CD4-positive, alpha-beta T cell treated with Interleukin-6 for 4 hours (primary cell): ENCODE data around the gene SRA1.

Source experiments
- DNase-seq: peaks from one replicate; pipeline ENCODE4 v3.0.0-alpha.2; 2020; ENCODE audit warnings: mixed read lengths

The SRA1 gene

DNA sequence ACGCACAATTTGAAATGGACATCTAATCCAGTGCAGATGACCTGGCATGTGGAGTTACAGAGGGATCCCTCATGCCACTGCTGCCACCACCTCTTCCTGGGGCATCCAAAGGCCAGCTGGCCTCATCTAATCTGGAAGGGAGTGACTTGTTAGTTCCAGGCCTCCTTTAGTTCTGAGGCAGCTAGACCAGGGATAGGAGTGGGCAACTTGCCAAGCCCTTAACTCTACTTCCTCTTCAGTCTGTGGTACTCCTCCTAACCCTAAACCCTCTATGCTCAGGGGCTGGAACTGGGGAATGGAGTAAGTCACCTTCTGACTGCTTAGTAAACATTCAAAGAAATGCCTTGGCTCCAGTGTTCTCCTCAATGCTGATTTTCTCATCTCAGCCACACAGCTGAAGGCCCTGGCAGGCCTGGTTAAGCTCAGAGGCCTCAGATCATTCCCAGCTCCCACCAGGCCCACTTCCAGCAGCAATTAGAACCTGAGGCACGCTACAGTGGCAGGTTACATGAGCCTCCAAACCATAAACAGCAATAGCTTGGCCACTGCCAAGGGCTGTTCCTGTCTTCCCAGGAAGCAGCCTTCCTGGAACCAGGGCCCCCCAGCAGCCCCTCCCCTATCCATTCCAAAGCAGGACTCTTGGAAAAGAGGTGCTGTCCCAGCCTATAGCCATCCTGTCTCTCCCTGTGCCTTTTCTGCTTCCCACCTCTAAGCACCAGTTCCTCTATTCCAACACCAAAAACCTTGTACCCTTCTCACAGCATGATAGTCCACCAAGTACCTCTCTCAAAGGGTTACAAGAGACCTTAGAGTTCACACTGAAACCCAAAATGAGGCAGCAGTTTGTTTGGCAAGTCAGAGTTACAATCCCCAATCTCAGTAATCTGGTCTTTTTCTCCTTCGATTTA, 7.8 kb downstream of the SRA1 start:
- DNase-seq, result peak; percentile 42

GRCh38 chr5:140548791-140549190, 8.5 kb downstream of the SRA1 start:
- no peak for DNase-seq

GRCh38 chr5:140548300-140548688, 9.0 kb downstream of the SRA1 start:
- DNase-seq, result no peak

DNA sequence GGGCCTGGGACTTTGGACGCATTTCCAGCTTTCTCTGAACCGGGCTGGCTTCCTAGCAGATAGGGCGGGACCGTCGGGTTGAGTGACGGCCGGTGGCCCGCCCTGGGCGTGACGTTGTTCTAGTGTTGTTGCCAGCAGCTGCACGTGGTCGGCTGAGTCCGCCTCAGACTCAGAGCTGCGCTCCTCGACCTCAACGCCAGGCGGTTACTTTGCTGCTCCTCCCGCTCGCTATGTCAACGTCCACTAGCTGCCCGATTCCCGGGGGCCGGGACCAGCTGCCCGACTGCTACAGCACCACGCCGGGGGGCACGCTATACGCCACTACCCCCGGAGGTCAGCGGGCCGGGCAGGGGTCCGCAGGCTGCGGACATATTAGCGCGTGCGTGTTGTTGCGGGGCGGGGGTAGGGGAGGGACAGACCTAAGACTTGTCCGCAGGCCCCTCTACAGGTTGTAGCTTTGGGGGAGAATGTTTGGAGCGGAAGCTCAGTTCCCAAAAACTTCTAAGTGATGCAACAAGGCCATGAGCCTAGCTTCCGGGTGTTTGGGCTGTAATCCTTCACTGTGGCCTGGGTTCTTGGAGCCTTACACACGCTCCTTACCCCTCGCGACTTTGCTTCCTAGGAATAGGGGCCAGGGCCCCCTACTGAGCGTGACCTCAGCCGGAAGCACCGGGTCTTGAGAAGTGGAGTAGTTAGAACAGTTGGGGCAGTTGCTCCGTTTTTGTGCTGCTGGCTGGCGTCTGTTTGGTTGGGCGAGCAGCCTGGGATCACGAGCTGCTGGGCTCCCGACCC, 9.6 kb downstream of the SRA1 start, which contains the start of gene EIF4EBP3:
Gene EIF4EBP3, plus strand, starts transcription at position 155 of the 792 bp plus-strand sequence. Its CDS starts 76 bp downstream, at position 231.
- DNase-seq, result peak; percentile 91

DNA sequence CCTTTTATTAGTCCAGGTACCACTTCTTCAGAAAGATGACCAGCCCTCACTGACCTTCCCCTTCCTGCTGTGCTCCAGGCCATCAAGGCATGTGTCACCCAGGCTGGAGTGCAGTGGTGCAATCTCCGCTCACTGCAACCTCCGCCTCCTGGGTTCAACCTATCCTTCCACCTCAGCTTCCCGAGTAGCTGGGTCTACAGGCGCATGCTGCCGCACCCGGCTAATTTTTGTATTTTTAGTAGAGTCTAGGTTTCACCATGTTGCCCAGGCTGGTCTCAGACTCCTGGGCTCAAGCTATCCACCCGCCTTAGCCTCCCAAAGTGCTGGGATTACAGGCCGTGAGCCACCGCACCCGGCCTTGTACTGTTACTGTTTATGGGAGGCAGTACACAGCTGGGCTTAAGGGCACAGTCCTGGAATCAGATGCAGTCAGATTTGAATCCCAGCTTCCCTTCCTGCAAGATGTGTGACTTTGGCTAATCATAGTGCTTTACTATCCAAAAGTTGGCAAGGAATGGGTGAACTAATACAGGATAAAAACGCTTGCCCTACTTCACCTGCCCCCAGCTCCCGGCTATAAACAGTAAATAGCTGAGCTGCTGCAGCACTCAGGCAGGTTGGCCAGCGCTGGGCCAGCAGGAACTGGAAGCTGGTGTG, 10.3 kb downstream of the SRA1 start:
- DNase-seq, result no peak

- DNase-seq, result no peak
These were observed 11.7 kb downstream of the SRA1 start for GRCh38 chr5:140545606-140546005.

DNA sequence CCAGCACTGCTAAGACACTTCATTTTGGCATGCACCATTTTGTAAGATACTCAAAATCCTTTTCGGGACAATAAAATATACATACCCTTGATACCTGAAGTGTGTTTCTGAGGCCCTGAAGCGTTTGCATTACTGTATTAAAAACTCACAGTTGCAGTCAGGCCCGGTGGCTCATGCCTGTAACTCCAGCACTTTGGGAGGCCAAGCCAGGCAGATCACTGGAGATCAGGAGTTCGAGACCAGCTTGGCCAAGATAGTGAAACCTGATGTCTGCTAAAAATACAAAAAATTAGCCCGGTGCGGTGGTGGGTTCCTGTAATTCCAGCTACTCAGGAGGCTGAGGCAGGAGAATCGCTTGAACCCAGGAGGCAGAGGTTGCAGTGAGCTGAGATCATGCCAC, 12.3 kb downstream of the SRA1 start:
- DNase-seq, result no peak

- no peak for DNase-seq
These were observed 14.3 kb downstream of the SRA1 start for GRCh38 chr5:140542972-140543371.

DNA sequence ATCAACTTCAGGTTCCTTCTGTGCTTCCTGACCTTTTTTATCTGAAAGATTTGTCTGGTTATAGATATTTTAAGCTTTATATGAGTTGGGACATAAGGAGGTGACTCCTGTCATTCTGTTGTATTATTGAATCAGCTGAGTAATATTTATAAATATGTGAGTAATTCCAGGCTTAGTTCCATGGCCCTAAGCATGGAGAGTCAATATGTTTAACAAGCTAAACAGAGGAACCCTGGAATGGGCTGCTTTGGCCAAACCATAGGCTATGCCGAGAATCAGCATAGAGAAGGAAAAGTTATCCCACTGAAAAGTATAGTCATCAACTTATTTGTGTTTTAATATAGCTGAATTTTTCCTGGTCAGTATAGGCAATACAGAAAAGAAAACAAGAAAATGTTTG, 17.0 kb downstream of the SRA1 start:
- DNase-seq, result no peak

DNA sequence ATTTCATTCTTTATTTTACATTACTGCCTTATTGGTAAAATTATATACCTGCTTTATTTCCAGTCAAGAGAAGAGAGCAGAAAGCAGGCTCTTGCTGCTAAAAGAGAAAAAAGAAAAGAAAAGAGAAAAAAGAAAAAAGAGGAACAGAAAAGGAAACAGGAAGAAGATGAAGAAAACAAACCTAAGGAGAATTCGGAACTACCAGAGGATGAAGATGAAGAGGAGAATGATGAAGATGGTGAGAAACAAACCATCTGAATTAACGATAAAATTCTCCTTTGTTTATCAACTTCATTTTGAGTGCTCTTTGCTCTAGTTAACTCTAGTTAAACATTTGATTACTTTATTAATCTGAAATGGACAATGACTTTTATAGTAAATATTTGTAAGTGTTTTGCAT, 33.3 kb downstream of the SRA1 start:
- DNase-seq, result no peak

DNA sequence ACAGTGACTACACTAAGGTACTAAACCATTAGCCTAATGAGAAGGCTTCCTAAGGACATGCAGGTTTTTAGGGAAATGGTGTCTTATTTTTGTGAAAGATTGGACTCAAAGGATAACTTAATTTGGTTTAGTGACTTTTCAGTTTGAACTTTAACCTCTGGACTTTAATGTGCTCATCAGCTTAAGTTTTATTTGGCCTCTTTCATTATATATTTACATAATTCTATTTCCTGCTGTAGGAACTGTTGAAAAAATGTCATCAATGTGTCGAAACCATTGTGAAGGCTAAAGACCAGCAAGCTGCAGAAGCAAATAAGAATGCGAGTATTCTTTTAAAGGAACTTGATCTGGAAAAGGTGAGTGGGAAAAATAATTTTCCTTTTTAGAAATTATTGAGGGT, 44.1 kb downstream of the SRA1 start:
- DNase-seq, result no peak

DNA sequence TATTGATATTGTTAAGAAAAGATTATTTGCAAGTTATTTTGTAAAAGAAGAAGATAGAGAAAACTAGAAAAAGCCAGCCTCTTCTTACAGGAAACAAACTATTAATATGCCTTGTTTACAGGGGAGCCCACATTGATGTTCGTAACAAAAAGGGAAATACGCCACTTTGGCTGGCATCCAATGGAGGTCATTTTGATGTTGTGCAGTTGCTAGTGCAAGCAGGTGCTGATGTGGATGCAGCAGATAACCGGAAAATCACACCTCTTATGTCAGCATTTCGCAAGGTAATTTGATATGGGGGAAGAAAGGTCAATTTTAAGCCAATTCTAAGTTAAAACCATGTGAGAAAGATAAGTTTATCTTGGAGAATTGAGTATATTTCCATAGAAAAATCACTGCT, 47.4 kb downstream of the SRA1 start:
- DNase-seq, result no peak

- no peak for DNase-seq
These were observed 54.4 kb downstream of the SRA1 start for GRCh38 chr5:140502834-140503233.
